PC-9 (cell line): ENCODE results near the gene TNFSF4.

Experiments used
- EZH2 ChIP-seq: fragments of 200-600 bp; sonication (generic); IDR thresholded peaks from 2 replicates; pipeline ENCODE4 v1.8.0; 2017; ENCODE audit warnings: antibody characterized with exemption, low read depth
- TF ChIP-seq, protein P1 (sequence below): fragments of 200-600 bp; sonication (generic); conservative IDR thresholded peaks from 2 replicates; pipeline ENCODE4 v1.6.1; 2017; ENCODE audit warnings: mixed run types, antibody characterized with exemption, mild to moderate bottlenecking, moderate library complexity

DNA sequence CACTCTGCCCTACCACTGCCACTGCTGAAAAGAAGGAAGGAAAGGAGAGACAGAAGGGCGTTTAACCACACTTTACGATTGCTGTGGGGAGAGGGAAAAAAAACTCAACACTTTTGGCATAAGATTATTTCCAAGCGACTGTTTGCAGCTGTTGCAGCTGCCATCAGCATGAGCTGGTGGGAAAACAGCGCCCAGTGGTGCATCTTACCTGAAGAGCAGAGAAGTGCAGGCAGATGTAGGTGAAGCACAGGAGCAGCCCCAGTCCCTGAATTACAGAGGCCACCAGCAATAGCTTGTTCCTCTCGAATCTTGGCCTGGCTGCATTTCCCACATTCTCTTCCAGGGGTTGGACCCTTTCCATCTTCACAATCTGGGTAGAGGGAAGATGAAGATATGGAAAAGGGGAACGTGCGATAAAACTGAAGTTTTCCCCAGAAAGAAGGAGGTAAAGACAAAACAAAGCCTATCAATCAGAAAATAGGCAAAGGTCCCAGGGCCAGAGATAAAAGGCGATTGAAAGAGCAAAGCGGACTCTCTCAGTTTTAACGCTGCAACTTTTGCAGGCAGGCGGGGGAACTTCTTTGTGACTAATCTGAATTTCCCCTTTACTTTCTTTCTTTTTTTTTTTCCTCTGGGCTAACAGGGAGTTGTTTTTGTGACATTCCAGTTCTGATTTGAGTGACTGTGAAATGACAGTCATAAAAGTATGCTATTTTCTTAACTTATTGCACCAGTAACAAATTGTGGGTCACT is at the start of gene TNFSF4:
- TF ChIP-seq, protein P1, sequence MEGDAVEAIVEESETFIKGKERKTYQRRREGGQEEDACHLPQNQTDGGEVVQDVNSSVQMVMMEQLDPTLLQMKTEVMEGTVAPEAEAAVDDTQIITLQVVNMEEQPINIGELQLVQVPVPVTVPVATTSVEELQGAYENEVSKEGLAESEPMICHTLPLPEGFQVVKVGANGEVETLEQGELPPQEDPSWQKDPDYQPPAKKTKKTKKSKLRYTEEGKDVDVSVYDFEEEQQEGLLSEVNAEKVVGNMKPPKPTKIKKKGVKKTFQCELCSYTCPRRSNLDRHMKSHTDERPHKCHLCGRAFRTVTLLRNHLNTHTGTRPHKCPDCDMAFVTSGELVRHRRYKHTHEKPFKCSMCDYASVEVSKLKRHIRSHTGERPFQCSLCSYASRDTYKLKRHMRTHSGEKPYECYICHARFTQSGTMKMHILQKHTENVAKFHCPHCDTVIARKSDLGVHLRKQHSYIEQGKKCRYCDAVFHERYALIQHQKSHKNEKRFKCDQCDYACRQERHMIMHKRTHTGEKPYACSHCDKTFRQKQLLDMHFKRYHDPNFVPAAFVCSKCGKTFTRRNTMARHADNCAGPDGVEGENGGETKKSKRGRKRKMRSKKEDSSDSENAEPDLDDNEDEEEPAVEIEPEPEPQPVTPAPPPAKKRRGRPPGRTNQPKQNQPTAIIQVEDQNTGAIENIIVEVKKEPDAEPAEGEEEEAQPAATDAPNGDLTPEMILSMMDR: no peak
- TF ChIP-seq EZH2: no peak
